PC-3 (cell line): Measurements from ENCODE around the gene SCUBE1.

ENCODE experiments used
- CTCF ChIP-seq: fragments of 300-600 bp; sonication (generic); conservative IDR thresholded peaks from 2 replicates; pipeline ENCODE4 v1.5.1; 2017; ENCODE audit warnings: antibody characterized with exemption, low read depth, mild to moderate bottlenecking, low read length
- EZH2 ChIP-seq: fragments of 300-600 bp; sonication (generic); IDR thresholded peaks from one replicate; pipeline ENCODE4 v1.6.1; 2017; ENCODE audit warnings: antibody characterized with exemption, mild to moderate bottlenecking, low read length; ENCODE audit not compliant: unreplicated experiment

- TF ChIP-seq CTCF (no peak), EZH2 (no peak)
These were observed 38.2 kb downstream of the SCUBE1 start for GRCh38 chr22:43304831-43305590.
